Activated naive CD4-positive, alpha-beta T cell treated with anti-CD3 and anti-CD28 coated beads, Interleukin-2, amount 50 U/mL, for 16 hours (primary cell): ENCODE measurements around the gene FBXO8.

Experiments used
- DNase-seq: peaks from one replicate; pipeline ENCODE4 v3.0.0-alpha.2; 2020

The FBXO8 gene

GRCh38 chr4:174241162-174241561 is 42.3 kb downstream of the FBXO8 start:
- no peak for DNase-seq

- DNase-seq, result no peak
Measured at GRCh38 chr4:174236359-174236758, 47.1 kb downstream of the FBXO8 start.

- no peak for DNase-seq
Measured at GRCh38 chr4:174230680-174231079, 52.8 kb downstream of the FBXO8 start.

- DNase-seq, result no peak
Measured at GRCh38 chr4:174230148-174230547, 53.3 kb downstream of the FBXO8 start.

- no peak for DNase-seq
Measured at GRCh38 chr4:174228988-174229387, 54.5 kb downstream of the FBXO8 start.

- DNase-seq, result no peak
Measured at GRCh38 chr4:174225349-174226049, 58.0 kb downstream of the FBXO8 start.

- DNase-seq, result no peak
Measured at GRCh38 chr4:174224550-174224949, 58.9 kb downstream of the FBXO8 start.

- no peak for DNase-seq
Measured at GRCh38 chr4:174222266-174222872, 61.1 kb downstream of the FBXO8 start.

- no peak for DNase-seq
Measured at GRCh38 chr4:174218127-174218790, 65.2 kb downstream of the FBXO8 start.

- DNase-seq, result no peak
Measured at GRCh38 chr4:174217273-174218126, 66.0 kb downstream of the FBXO8 start.

GRCh38 chr4:174216799-174217272 is 66.6 kb downstream of the FBXO8 start:
- DNase-seq, result no peak

GRCh38 chr4:174215961-174216680 is 67.3 kb downstream of the FBXO8 start:
- no peak for DNase-seq

GRCh38 chr4:174215057-174215456 is 68.4 kb downstream of the FBXO8 start:
- DNase-seq, result no peak

GRCh38 chr4:174214101-174214878 is 69.2 kb downstream of the FBXO8 start:
- peak; percentile 16 for DNase-seq

- DNase-seq, result no peak
Measured at GRCh38 chr4:174213731-174214100, 69.8 kb downstream of the FBXO8 start.

GRCh38 chr4:174212061-174212460 is 71.4 kb downstream of the FBXO8 start:
- no peak for DNase-seq

GRCh38 chr4:174211622-174212044 is 71.8 kb downstream of the FBXO8 start:
- DNase-seq, result no peak

- DNase-seq, result no peak
Measured at GRCh38 chr4:174210952-174211490, 72.4 kb downstream of the FBXO8 start.

GRCh38 chr4:174210354-174210753 is 73.1 kb downstream of the FBXO8 start:
- no peak for DNase-seq

- DNase-seq, result no peak
Measured at GRCh38 chr4:174209341-174209740, 74.1 kb downstream of the FBXO8 start.

GRCh38 chr4:174207367-174207766 is 76.1 kb downstream of the FBXO8 start:
- DNase-seq, result no peak
